Measurements from ENCODE around the gene SPEM2. TPM values are rescaled to one million over a fixed set of nuclear protein-coding genes. Genes with fewer than 3 reads are reported as not detected.

Gene SPEM2
- total and polyA plus RNA-seq, 2 of the 4 experiments (the other 2 are of a cell fraction), result not detected

- TF ChIP-seq MAZ (IDR thresholded peaks at IDR 0.05; ENCODE audit: borderline replicate concordance, low read depth, low read length), result peak; percentile 49; the same call in 1 of the 2 replicates
- no peak for TF ChIP-seq MAFK (IDR thresholded peaks at IDR 0.05; ENCODE audit: low read depth, low read length)
Observed at GRCh38 chr17:7436556-7437368, 11.3 kb downstream of the SPEM2 start (continued).

GRCh38 chr17:7437369-7437863, 12.0 kb downstream of the SPEM2 start:
- Histone ChIP-seq H4K91ac (ENCODE audit: insufficient read depth, low read depth, low read length) (no peak overlapping the region), H4K5ac (ENCODE audit: low read depth, low read length) (no peak overlapping the region), H3K27ac (ENCODE audit: insufficient read depth, low read length) (no peak overlapping the region), H3K4ac (ENCODE audit: low read depth, low read length) (no peak overlapping the region), H2AK9ac (replicated peaks; ENCODE audit: low read depth, low read length, poor library complexity) (no peak overlapping the region), H3K14ac (replicated peaks; ENCODE audit: low read depth, low read length) (no peak overlapping the region), H3K4me1 (ENCODE audit: control insufficient read depth, insufficient read depth, low read length) (peaks cover 8% of the 10 kb centered on the region), H3K9me3 (ENCODE audit: control insufficient read depth, insufficient read depth, low read length) (no peaks in the 10 kb centered on the region), H2BK120ac (ENCODE audit: low read depth, low read length) (no peak overlapping the region), H3K9ac (ENCODE audit: low read depth, low read length) (no peak overlapping the region), H3K18ac (ENCODE audit: low read depth, low read length) (no peak overlapping the region), H3K56ac (ENCODE audit: extremely low read depth, insufficient read depth, low read length) (no peak overlapping the region), H4K20me1 (ENCODE audit: insufficient read depth, low read length) (peaks cover 3% of the 10 kb centered on the region; the same call in 1 of the 2 replicates), H2AFZ (replicated peaks; ENCODE audit: low read length, poor library complexity) (peak overlapping the region; percentile 81), H3K23ac (ENCODE audit: low read depth, low read length) (no peak overlapping the region), H2BK20ac (ENCODE audit: low read depth, low read length) (no peak overlapping the region), H3K79me1 (ENCODE audit: low read depth in 1 of 2, low read length in 2 of 2) (peaks cover 0 to 2% of the 10 kb centered on the region in 2 experiments; a peak in 1 of 4 replicates), H3K36me3 (ENCODE audit: control insufficient read depth, insufficient read depth, low read length) (no peaks in the 10 kb centered on the region), H3K4me2 (ENCODE audit: low read depth, low read length) (peak overlapping the region; percentile 84), H3K27me3 (ENCODE audit: control insufficient read depth, insufficient read depth, low read length) (peaks cover 34% of the 10 kb centered on the region), H2BK5ac (ENCODE audit: low read depth, low read length, poor library complexity, severe bottlenecking) (no peak overlapping the region), H2BK15ac (ENCODE audit: low read depth, low read length) (no peak overlapping the region), H2AK5ac (ENCODE audit: low read depth, low read length) (no peak overlapping the region), H3K4me3 (ENCODE audit: insufficient read depth, low read depth, low read length) (peak overlapping the region; percentile 30), H4K8ac (ENCODE audit: low read depth in 2 of 2, low read length in 2 of 2) (no peak overlapping the region), H3K9me1 (ENCODE audit: insufficient read depth, low read length) (no peaks in the 10 kb centered on the region)
- ATAC-seq (ENCODE audit: low read depth), result no peak
- 5% methylated on average over 8 of the region's 31 CpGs; no CpG with 5 or more reads in 1 of the 2 experiments for WGBS, 2 experiments (ENCODE audit: extremely low coverage in 2 of 2, insufficient read length in 1 of 2)
- no peak for DNase-seq
- in situ Hi-C loops (cut with MboI; ENCODE audit: low sequenced_read_pairs), result no loop called here
- ChIA-PET CTCF (interaction anchor here (0.6 to 1.9 kb wide), 7 partner anchors 8 to 162 kb away, joined by 3 to 12 read pairs (median 6); partner anchors contain the start of genes SENP3 and SPEM2), POLR2A (ENCODE audit: unreplicated experiment) (interaction anchor here (0.5 kb wide), 1 partner anchor 31 kb away, joined by 8 read pairs; no protein-coding TSS in a partner anchor)
- dilution Hi-C loops (cut with HindIII; ENCODE audit: low sequenced_read_pairs, unreplicated experiment), result no loop called here
- no TSS peak for BruUV-seq (replicated peaks)
- intact Hi-C loops (cut with micrococcal nuclease), result loop anchor here (1.0 to 5.0 kb wide), 4 partner anchors 33 to 124 kb away; partner anchors contain the start of genes KCTD11, SENP3 and TMEM256
- TF ChIP-seq BHLHE40 (IDR thresholded peaks at IDR 0.05; ENCODE audit: low read depth, low read length) (no peak), FOS (IDR thresholded peaks at IDR 0.05; ENCODE audit: low read depth, low read length) (no peak), CHD1 (IDR thresholded peaks at IDR 0.05; ENCODE audit: low read depth, low read length) (no peak), MAZ (IDR thresholded peaks at IDR 0.05; ENCODE audit: borderline replicate concordance, low read depth, low read length) (no peak), RAD21 (IDR thresholded peaks at IDR 0.05; ENCODE audit: low read length) (no peak), POLR2A (IDR thresholded peaks at IDR 0.05; ENCODE audit: low read depth, low read length) (no peak), CTCF (conservative IDR thresholded peaks at IDR 0.05; ENCODE audit: low read depth, low read length) (no peak), USF2 (IDR thresholded peaks at IDR 0.05; ENCODE audit: low read depth, low read length) (no peak), RCOR1 (IDR thresholded peaks at IDR 0.05; ENCODE audit: insufficient replicate concordance, low read length) (no peak), CEBPB (IDR thresholded peaks at IDR 0.05; ENCODE audit: low read depth, low read length) (no peak)
